NCI-H510A treated with DMSO at 0.1 percent for 48 hours (cell line): ENCODE data around the gene SRF.
A peak's percentile ranks its signal among the peaks of the same experiment; 100 is the strongest.

Source experiments
- DNase-seq: peaks from one replicate; lab custom pipeline; 2025; lab: John Stamatoyannopoulos, UW

The SRF gene

GRCh38 chr6:43217351-43217750, 46.3 kb downstream of the SRF start:
- no peak for DNase-seq

- DNase-seq = no peak
Measured at GRCh38 chr6:43219119-43219518, 48.0 kb downstream of the SRF start.

- DNase-seq = no peak
Measured at GRCh38 chr6:43219814-43220213, 48.7 kb downstream of the SRF start.

GRCh38 chr6:43220439-43220951, 49.4 kb downstream of the SRF start:
- no peak for DNase-seq

- no peak for DNase-seq
Measured at GRCh38 chr6:43221046-43221972, 50.2 kb downstream of the SRF start.

GRCh38 chr6:43222418-43223059, 51.5 kb downstream of the SRF start:
- no peak for DNase-seq

- DNase-seq = no peak
Measured at GRCh38 chr6:43223175-43223574, 52.1 kb downstream of the SRF start.

- DNase-seq = no peak
Measured at GRCh38 chr6:43226192-43226851, 55.3 kb downstream of the SRF start.

- peak; percentile 71 for DNase-seq
Measured at GRCh38 chr6:43228951-43229802, 58.1 kb downstream of the SRF start, which contains the start of gene DNPH1. Gene DNPH1, minus strand, starts transcription at chr6:43229481. Its CDS starts 25 bp downstream, at chr6:43229456.

- no peak for DNase-seq
Measured at GRCh38 chr6:43229803-43230620, 58.9 kb downstream of the SRF start.

GRCh38 chr6:43231053-43231452, 60.0 kb downstream of the SRF start:
- DNase-seq = no peak
